GM23338 (cell line): ENCODE measurements around the gene AREL1. TPM values are rescaled to one million over a fixed set of nuclear protein-coding genes. Genes with fewer than 3 reads are reported as not detected.

Experiments
- ATAC-seq: fragments of 200-7000 bp; cut with Tn5 transposase; 3 replicates; pipeline ENCODE4 v1.9.1; 2020
- DNase-seq: peaks from one replicate; pipeline ENCODE4 v3.0.0-alpha.2; 2015; ENCODE audit warnings: low spot score
- H2AFZ ChIP-seq: fragments of 200-600 bp; sonication (generic); 2 replicates; pipeline ENCODE4 v1.8.0; 2016; ENCODE audit warnings: antibody characterized with exemption, mild to moderate bottlenecking, moderate library complexity
- H3F3A ChIP-seq: fragments of 200-600 bp; sonication (generic); replicated peaks from 2 replicates; pipeline ENCODE4 v1.8.0; 2017; ENCODE audit warnings: antibody characterized with exemption, mixed run types, low read depth
- H3K27ac ChIP-seq: fragments of 200-600 bp; sonication (generic); 2 replicates; pipeline ENCODE4 v1.6.1; 2016; ENCODE audit warnings: low read depth
- H3K27me3 ChIP-seq: fragments of 200-600 bp; sonication (generic); 2 replicates; pipeline ENCODE4 v1.8.0; 2016; ENCODE audit warnings: mild to moderate bottlenecking, mixed run types, moderate library complexity; ENCODE audit not compliant: insufficient read depth
- H3K36me3 ChIP-seq: fragments of 200-600 bp; sonication (generic); 2 replicates; pipeline ENCODE4 v1.8.0; 2016; ENCODE audit warnings: mild to moderate bottlenecking; ENCODE audit not compliant: insufficient read depth
- H3K4me1 ChIP-seq: fragments of 200-600 bp; sonication (generic); 2 replicates; pipeline ENCODE4 v1.8.0; 2016; ENCODE audit warnings: mild to moderate bottlenecking, moderate library complexity; ENCODE audit not compliant: insufficient read depth
- H3K4me2 ChIP-seq: fragments of 200-600 bp; sonication (generic); 2 replicates; pipeline ENCODE4 v1.7.1; 2017; ENCODE audit warnings: mixed run types
- H3K4me3 ChIP-seq: fragments of 200-600 bp; sonication (generic); 2 replicates; pipeline ENCODE4 v1.6.1; 2016; ENCODE audit warnings: mixed run types
- H3K79me2 ChIP-seq: fragments of 200-600 bp; sonication (generic); replicated peaks from 2 replicates; pipeline ENCODE4 v1.8.0; 2017; ENCODE audit warnings: mild to moderate bottlenecking; ENCODE audit not compliant: insufficient read depth
- H3K9me2 ChIP-seq: fragments of 200-600 bp; sonication (generic); 2 replicates; pipeline ENCODE4 v1.8.0; 2017; ENCODE audit not compliant: insufficient read depth
- H4K20me1 ChIP-seq: fragments of 200-600 bp; sonication (generic); replicated peaks from 2 replicates; pipeline ENCODE4 v1.8.0; 2017; ENCODE audit warnings: mild to moderate bottlenecking; ENCODE audit not compliant: insufficient read depth
- H3K27ac Mint-ChIP-seq: 2 replicates; pipeline ENCODE4 v1.8.0; 2020; ENCODE audit warnings: inconsistent platforms, mild to moderate bottlenecking, moderate library complexity, mixed read lengths
- H3K27me3 Mint-ChIP-seq: 3 replicates; pipeline ENCODE4 v1.8.0; 2022; ENCODE audit warnings: low read depth, mild to moderate bottlenecking, moderate library complexity, mixed read lengths, inconsistent platforms; ENCODE audit not compliant: insufficient read depth, poor library complexity
- H3K36me3 Mint-ChIP-seq: 3 replicates; pipeline ENCODE4 v1.8.0; 2021; ENCODE audit warnings: low read depth, mild to moderate bottlenecking, inconsistent platforms, moderate library complexity, mixed read lengths
- H3K4me1 Mint-ChIP-seq: 3 replicates; pipeline ENCODE4 v1.8.0; 2020; ENCODE audit warnings: mild to moderate bottlenecking, inconsistent platforms, mixed read lengths
- H3K4me3 Mint-ChIP-seq: 3 replicates; pipeline ENCODE4 v1.8.0; 2021; ENCODE audit warnings: moderate library complexity, mild to moderate bottlenecking, inconsistent platforms, mixed read lengths
- H3K9me3 Mint-ChIP-seq: 3 replicates; pipeline ENCODE4 v1.8.0; 2020; ENCODE audit warnings: moderate library complexity, mild to moderate bottlenecking, inconsistent platforms, mixed read lengths
- CREB1 ChIP-seq: fragments of 250-450 bp; sonication (Bioruptor Pico); IDR thresholded peaks from 2 replicates; pipeline ENCODE4 v1.5.0; 2020; ENCODE audit warnings: low read depth, mild to moderate bottlenecking, moderate library complexity
- EZH2 ChIP-seq: fragments of 200-600 bp; sonication (generic); IDR thresholded peaks from one replicate; pipeline ENCODE4 v1.8.0; 2017; ENCODE audit warnings: antibody characterized with exemption, mild to moderate bottlenecking, low read depth; ENCODE audit not compliant: unreplicated experiment
- EZH2phosphoT487 ChIP-seq: fragments of 200-600 bp; sonication (generic); IDR thresholded peaks from one replicate; pipeline ENCODE4 v1.8.1; 2018; ENCODE audit warnings: antibody characterized with exemption; ENCODE audit not compliant: unreplicated experiment
- JUNB ChIP-seq: IDR thresholded peaks from one replicate; pipeline ENCODE4 v1.6.1; 2016; ENCODE audit warnings: antibody characterized with exemption; ENCODE audit not compliant: unreplicated experiment
- NANOG ChIP-seq: IDR thresholded peaks from 2 replicates; pipeline ENCODE4 v1.6.1; 2016; ENCODE audit warnings: antibody characterized with exemption, borderline replicate concordance
- POLR2AphosphoS5 ChIP-seq: IDR thresholded peaks from 2 replicates; pipeline ENCODE4 v1.6.1; 2016; ENCODE audit warnings: antibody characterized with exemption, low read depth
- REST ChIP-seq: IDR thresholded peaks from one replicate; pipeline ENCODE4 v1.6.1; 2018; ENCODE audit warnings: antibody characterized with exemption; ENCODE audit not compliant: unreplicated experiment
- STAT1 ChIP-seq: IDR thresholded peaks from one replicate; pipeline ENCODE4 v1.6.1; 2016; ENCODE audit warnings: antibody characterized with exemption; ENCODE audit not compliant: unreplicated experiment
- ZNF114 ChIP-seq: fragments of 250-450 bp; sonication (Bioruptor Pico); IDR thresholded peaks from 2 replicates; pipeline ENCODE4 v1.5.0; 2020; ENCODE audit warnings: mild to moderate bottlenecking, moderate library complexity
- ZNF331 ChIP-seq: fragments of 250-450 bp; sonication (Bioruptor Pico); IDR thresholded peaks from 2 replicates; pipeline ENCODE4 v1.5.0; 2020; ENCODE audit warnings: low read depth, mild to moderate bottlenecking, moderate library complexity
- polyA plus RNA-seq: library from polyadenylated mRNA; unstranded; fragments of >200 nt; fragmentation: Nextera tagmentation; extraction: Ambion mirVana; gene quantifications from 2 replicates; pipeline ENCODE4 v1.2.1, GENCODE V29; 2016
- total RNA-seq: library from RNA; depleted of rRNA; stranded (reverse); fragments of >200 nt; shearing (Covaris generic); gene quantifications from 2 replicates; pipeline ENCODE4 v1.2.3, GENCODE V29; 2014
- TF ChIP-seq, protein P1 (sequence below): IDR thresholded peaks from 2 replicates; pipeline ENCODE4 v1.6.1; 2016; ENCODE audit warnings: antibody characterized with exemption
- TF ChIP-seq, protein P2 (sequence below), 2 experiments: fragments of 200-600 bp in 1 of 2; sonication (generic) in 1 of 2; conservative IDR thresholded peaks; 2 replicates each; pipeline versions ENCODE4 v1.5.1 to v1.6.1; 2016 to 2017; ENCODE audit warnings: antibody characterized with exemption in 2 of 2, low read depth in 2 of 2, mild to moderate bottlenecking in 2 of 2, moderate library complexity in 1 of 2

AREL1 gene
- total and polyA plus RNA-seq, 2 experiments from 2014 or later = 7.5 to 23.6 TPM

GRCh38 chr14:74720526-74720925, 7.6 kb upstream of the AREL1 start:
- Mint-ChIP-seq H3K9me3 (no peaks in the 10 kb centered on the region), H3K27ac (no peak overlapping the region), H3K4me1 (no peaks in the 10 kb centered on the region), H3K4me3 (no peak overlapping the region), H3K27me3 (peaks cover 4% of the 10 kb centered on the region), H3K36me3 (peaks cover 29% of the 10 kb centered on the region)
- no peak for TF ChIP-seq POLR2AphosphoS5
- TF ChIP-seq ZNF331 (CRISPR knock-in tag) = no peak
- TF ChIP-seq EZH2phosphoT487 = no peak
- no peak for TF ChIP-seq ZNF114 (CRISPR knock-in tag)
- no peak for TF ChIP-seq STAT1
- TF ChIP-seq, protein P1, sequence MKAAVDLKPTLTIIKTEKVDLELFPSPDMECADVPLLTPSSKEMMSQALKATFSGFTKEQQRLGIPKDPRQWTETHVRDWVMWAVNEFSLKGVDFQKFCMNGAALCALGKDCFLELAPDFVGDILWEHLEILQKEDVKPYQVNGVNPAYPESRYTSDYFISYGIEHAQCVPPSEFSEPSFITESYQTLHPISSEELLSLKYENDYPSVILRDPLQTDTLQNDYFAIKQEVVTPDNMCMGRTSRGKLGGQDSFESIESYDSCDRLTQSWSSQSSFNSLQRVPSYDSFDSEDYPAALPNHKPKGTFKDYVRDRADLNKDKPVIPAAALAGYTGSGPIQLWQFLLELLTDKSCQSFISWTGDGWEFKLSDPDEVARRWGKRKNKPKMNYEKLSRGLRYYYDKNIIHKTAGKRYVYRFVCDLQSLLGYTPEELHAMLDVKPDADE = no peak
- TF ChIP-seq, protein P2, sequence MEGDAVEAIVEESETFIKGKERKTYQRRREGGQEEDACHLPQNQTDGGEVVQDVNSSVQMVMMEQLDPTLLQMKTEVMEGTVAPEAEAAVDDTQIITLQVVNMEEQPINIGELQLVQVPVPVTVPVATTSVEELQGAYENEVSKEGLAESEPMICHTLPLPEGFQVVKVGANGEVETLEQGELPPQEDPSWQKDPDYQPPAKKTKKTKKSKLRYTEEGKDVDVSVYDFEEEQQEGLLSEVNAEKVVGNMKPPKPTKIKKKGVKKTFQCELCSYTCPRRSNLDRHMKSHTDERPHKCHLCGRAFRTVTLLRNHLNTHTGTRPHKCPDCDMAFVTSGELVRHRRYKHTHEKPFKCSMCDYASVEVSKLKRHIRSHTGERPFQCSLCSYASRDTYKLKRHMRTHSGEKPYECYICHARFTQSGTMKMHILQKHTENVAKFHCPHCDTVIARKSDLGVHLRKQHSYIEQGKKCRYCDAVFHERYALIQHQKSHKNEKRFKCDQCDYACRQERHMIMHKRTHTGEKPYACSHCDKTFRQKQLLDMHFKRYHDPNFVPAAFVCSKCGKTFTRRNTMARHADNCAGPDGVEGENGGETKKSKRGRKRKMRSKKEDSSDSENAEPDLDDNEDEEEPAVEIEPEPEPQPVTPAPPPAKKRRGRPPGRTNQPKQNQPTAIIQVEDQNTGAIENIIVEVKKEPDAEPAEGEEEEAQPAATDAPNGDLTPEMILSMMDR (conservative IDR thresholded peaks at IDR 0.05; ENCODE audit: low read depth in 2 of 2) = no peak
- no peak for TF ChIP-seq JUNB
- no peak for TF ChIP-seq EZH2
- H3K4me1 ChIP-seq = no peaks in the 10 kb centered on the region
- peaks cover 27% of the 10 kb centered on the region for H3K36me3 ChIP-seq
- H3K4me3 ChIP-seq = no peak overlapping the region
- DNase-seq = no peak
- H3K79me2 ChIP-seq = no peaks in the 10 kb centered on the region
- no peak overlapping the region for H3K27ac ChIP-seq
- peaks cover 4% of the 10 kb centered on the region; the same call in 1 of the 2 replicates for H4K20me1 ChIP-seq
- no peaks in the 10 kb centered on the region for H3F3A ChIP-seq
- H3K27me3 ChIP-seq = no peaks in the 10 kb centered on the region
- H3K4me2 ChIP-seq = no peak overlapping the region
- no peak for ATAC-seq
- H2AFZ ChIP-seq = no peak overlapping the region
- no peaks in the 10 kb centered on the region for H3K9me2 ChIP-seq

DNA sequence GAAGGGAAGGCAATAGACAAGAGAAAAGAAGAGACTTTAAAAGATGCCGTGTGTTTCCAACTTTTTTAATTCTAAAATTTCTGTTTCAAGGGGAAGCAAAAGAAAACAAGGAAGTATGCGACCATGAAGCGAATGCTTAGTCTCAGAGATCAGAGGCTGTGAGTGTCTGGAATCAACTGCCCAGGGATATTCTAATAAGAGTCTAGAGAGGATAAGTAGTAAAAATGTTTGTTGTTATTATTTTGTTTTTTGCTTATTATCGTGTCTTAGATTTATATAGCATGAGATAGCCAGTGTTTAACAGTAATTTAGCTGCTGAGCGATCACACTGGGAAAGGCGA, 485 bp upstream of the AREL1 start:
- H2AFZ ChIP-seq = peak overlapping the region; percentile 60
- H3F3A ChIP-seq = no peaks in the 10 kb centered on the region
- ATAC-seq = no peak
- H3K27me3 ChIP-seq = no peaks in the 10 kb centered on the region
- H3K4me3 ChIP-seq = peak overlapping the region; percentile 68
- peaks cover 18% of the 10 kb centered on the region for H3K36me3 Mint-ChIP-seq
- peaks cover 59% of the 10 kb centered on the region for H3K79me2 ChIP-seq
- H3K4me2 ChIP-seq = peak overlapping the region; percentile 88
- H3K4me3 Mint-ChIP-seq = peak overlapping the region; percentile 99
- peaks cover 4% of the 10 kb centered on the region; the same call in 2 of the 3 replicates for H3K4me1 Mint-ChIP-seq
- peaks cover 16% of the 10 kb centered on the region for H3K4me1 ChIP-seq
- peaks cover 2% of the 10 kb centered on the region for H3K27me3 Mint-ChIP-seq
- H3K27ac ChIP-seq = 0 out of 2 replicates have a peak overlapping the region, but pooled peaks have one; percentile 12
- H3K27ac Mint-ChIP-seq = peak overlapping the region; percentile 96
- no peaks in the 10 kb centered on the region; the same call in none of the 2 replicates for H4K20me1 ChIP-seq
- DNase-seq = no peak
- no peaks in the 10 kb centered on the region for H3K9me3 Mint-ChIP-seq
- H3K9me2 ChIP-seq = no peaks in the 10 kb centered on the region
- H3K36me3 ChIP-seq = peaks cover 11% of the 10 kb centered on the region
- no peak for TF ChIP-seq JUNB
- no peak for TF ChIP-seq ZNF331 (CRISPR knock-in tag)
- TF ChIP-seq, protein P1 = no peak
- no peak for TF ChIP-seq POLR2AphosphoS5
- TF ChIP-seq NANOG = no peak
- no peak for TF ChIP-seq STAT1
- no peak for TF ChIP-seq EZH2
- no peak for TF ChIP-seq EZH2phosphoT487
- TF ChIP-seq, protein P2 (conservative IDR thresholded peaks at IDR 0.05; ENCODE audit: low read depth in 2 of 2) = no peak
- TF ChIP-seq ZNF114 (CRISPR knock-in tag) = no peak
- no peak for TF ChIP-seq CREB1 (CRISPR knock-in tag)
- TF ChIP-seq REST = no peak
